Measurements from ENCODE around the gene CFAP161. TPM values are rescaled to one million over a fixed set of nuclear protein-coding genes. Genes with fewer than 3 reads are reported as not detected.

CFAP161 gene
- total and polyA plus RNA-seq, 2 of the 13 experiments (the other 11 are each of a cell fraction or from before 2014, with no cell fraction given): not detected

- ChIA-PET POLR2A (no interaction called here), CTCF (ENCODE audit: low intra/inter-chr PET ratio, low total read pairs) (no interaction called here)
- Histone ChIP-seq H3K79me2 (ENCODE audit: insufficient read depth, low read length) (no peaks in the 10 kb centered on the region), H3K4me3 (replicated peaks in 1 of 3; ENCODE audit: insufficient read depth in 1 of 3, low read depth in 2 of 3, low read length in 3 of 3) (no peak overlapping the region), H3K27ac (ENCODE audit: extremely low read length, insufficient read depth, low read length) (no peak overlapping the region), H3K9ac (ENCODE audit: insufficient read depth, low read depth, low read length) (no peak overlapping the region), H2AFZ (ENCODE audit: low read length) (no peak overlapping the region), H3K9me3 (ENCODE audit: low read length) (no peaks in the 10 kb centered on the region), H3K27me3 (ENCODE audit: control insufficient read depth in 1 of 2, insufficient read depth in 2 of 2, low read length in 2 of 2) (peaks cover 0 to 10% of the 10 kb centered on the region in 2 experiments; a peak in 2 of 5 replicates), H4K20me1 (ENCODE audit: insufficient read depth, low read length) (no peaks in the 10 kb centered on the region), H3K4me2 (ENCODE audit: low read depth, low read length) (no peak overlapping the region), H3K4me1 (ENCODE audit: insufficient read depth, low read length) (no peaks in the 10 kb centered on the region), H3K36me3 (replicated peaks in 1 of 2; ENCODE audit: control insufficient read depth in 1 of 2, insufficient read depth in 2 of 2, low read length in 2 of 2) (no peaks in the 10 kb centered on the region)
- in situ Hi-C loops (cut with HindIII; ENCODE audit: extremely low pct_ligation_motif_present, low pct_unique_long_range_greater_than_20kb): no loop called here
- no TSS peak for BruUV-seq (replicated peaks)
- intact Hi-C loops (cut with micrococcal nuclease; ENCODE audit: unreplicated experiment): no loop called here
- ATAC-seq (no peak), DNase-seq (ENCODE audit: low spot score) (no peak), FAIRE-seq (no peak)
- 2% methylated on average over 2 of the region's 2 CpGs for WGBS (ENCODE audit: low lambda C conversion rate)
- TF ChIP-seq ARID2 (CRISPR knock-in tag; IDR thresholded peaks at IDR 0.05; ENCODE audit: borderline replicate concordance): no peak
Measured at GRCh38 chr15:81178365-81178764, 44.3 kb downstream of the CFAP161 start.

GRCh38 chr15:81181220-81181619, 47.1 kb downstream of the CFAP161 start:
- no peaks in the 10 kb centered on the region for H3K4me1 ChIP-seq (ENCODE audit: insufficient read depth, low read length)
- TF ChIP-seq U2AF2 (IDR thresholded peaks at IDR 0.05; ENCODE audit: low read depth, low read length): no peak
- TF ChIP-seq ZNF784 (CRISPR knock-in tag; IDR thresholded peaks at IDR 0.05; ENCODE audit: borderline replicate concordance): no peak
- TF ChIP-seq, protein P1, sequence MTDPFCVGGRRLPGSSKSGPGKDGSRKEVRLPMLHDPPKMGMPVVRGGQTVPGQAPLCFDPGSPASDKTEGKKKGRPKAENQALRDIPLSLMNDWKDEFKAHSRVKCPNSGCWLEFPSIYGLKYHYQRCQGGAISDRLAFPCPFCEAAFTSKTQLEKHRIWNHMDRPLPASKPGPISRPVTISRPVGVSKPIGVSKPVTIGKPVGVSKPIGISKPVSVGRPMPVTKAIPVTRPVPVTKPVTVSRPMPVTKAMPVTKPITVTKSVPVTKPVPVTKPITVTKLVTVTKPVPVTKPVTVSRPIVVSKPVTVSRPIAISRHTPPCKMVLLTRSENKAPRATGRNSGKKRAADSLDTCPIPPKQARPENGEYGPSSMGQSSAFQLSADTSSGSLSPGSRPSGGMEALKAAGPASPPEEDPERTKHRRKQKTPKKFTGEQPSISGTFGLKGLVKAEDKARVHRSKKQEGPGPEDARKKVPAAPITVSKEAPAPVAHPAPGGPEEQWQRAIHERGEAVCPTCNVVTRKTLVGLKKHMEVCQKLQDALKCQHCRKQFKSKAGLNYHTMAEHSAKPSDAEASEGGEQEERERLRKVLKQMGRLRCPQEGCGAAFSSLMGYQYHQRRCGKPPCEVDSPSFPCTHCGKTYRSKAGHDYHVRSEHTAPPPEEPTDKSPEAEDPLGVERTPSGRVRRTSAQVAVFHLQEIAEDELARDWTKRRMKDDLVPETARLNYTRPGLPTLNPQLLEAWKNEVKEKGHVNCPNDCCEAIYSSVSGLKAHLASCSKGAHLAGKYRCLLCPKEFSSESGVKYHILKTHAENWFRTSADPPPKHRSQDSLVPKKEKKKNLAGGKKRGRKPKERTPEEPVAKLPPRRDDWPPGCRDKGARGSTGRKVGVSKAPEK (CRISPR knock-in tag; IDR thresholded peaks at IDR 0.05; ENCODE audit: borderline replicate concordance): no peak
- no peak for TF ChIP-seq FOXO4 (CRISPR knock-in tag; conservative IDR thresholded peaks at IDR 0.05)
- H3K36me3 ChIP-seq (replicated peaks in 1 of 2; ENCODE audit: control insufficient read depth in 1 of 2, insufficient read depth in 2 of 2, low read length in 2 of 2): no peaks in the 10 kb centered on the region
- ChIA-PET CTCF (ENCODE audit: low intra/inter-chr PET ratio, low total read pairs) (no interaction called here), POLR2A (no interaction called here)
- no TSS peak for BruUV-seq (replicated peaks)
- H3K4me2 ChIP-seq (ENCODE audit: low read depth, low read length): no peak overlapping the region
- no peaks in the 10 kb centered on the region for H3K9me3 ChIP-seq (ENCODE audit: low read length)
- no peak overlapping the region for H3K27ac ChIP-seq (ENCODE audit: extremely low read length, insufficient read depth, low read length)
- ATAC-seq (no peak), FAIRE-seq (no peak), DNase-seq (ENCODE audit: low spot score) (no peak)
- H4K20me1 ChIP-seq (ENCODE audit: insufficient read depth, low read length): no peaks in the 10 kb centered on the region
- H3K27me3 ChIP-seq (ENCODE audit: control insufficient read depth in 1 of 2, insufficient read depth in 2 of 2, low read length in 2 of 2): peaks cover 0 to 13% of the 10 kb centered on the region in 2 experiments; a peak in 2 of 5 replicates
- H3K79me2 ChIP-seq (ENCODE audit: insufficient read depth, low read length): no peaks in the 10 kb centered on the region
- no peak overlapping the region for H3K9ac ChIP-seq (ENCODE audit: insufficient read depth, low read depth, low read length)
- intact Hi-C loops (cut with micrococcal nuclease; ENCODE audit: unreplicated experiment): no loop called here
- H2AFZ ChIP-seq (ENCODE audit: low read length): no peak overlapping the region
- WGBS (ENCODE audit: low lambda C conversion rate): 25% methylated on average over 1 of the region's 3 CpGs
- in situ Hi-C loops (cut with HindIII; ENCODE audit: extremely low pct_ligation_motif_present, low pct_unique_long_range_greater_than_20kb): no loop called here
- H3K4me3 ChIP-seq (replicated peaks in 1 of 3; ENCODE audit: insufficient read depth in 1 of 3, low read depth in 2 of 3, low read length in 3 of 3): no peak overlapping the region

Data from HepG2 (cell line).